COLO668 (cell line): ENCODE data around the gene CHD6.
A peak's percentile ranks its signal among the peaks of the same experiment; 100 is the strongest.

ENCODE experiments used
- DNase-seq: peaks from one replicate; lab custom pipeline; 2025; ENCODE audit not compliant: unreplicated experiment; lab: John Stamatoyannopoulos, UW

CHD6 gene

DNA sequence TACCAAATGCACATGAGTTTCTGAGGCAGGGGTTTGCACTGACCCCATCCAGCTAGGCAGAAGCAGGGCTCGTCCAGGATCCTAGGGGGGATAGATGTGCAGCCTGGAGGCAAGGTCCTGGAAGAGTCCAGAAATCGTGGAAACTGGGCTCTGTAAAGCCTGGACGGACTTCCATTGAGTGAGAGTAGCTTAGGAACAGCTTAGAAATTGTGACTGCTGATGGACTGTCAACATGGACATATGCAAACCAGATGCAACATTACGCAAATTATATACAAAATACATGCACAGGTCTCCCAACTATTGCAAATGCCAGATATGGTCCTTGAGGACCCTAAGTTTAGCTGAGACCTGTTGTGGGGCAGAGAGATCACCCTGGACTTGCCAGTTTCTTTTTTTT, 246.8 kb downstream of the CHD6 start:
- DNase-seq = no peak

DNA sequence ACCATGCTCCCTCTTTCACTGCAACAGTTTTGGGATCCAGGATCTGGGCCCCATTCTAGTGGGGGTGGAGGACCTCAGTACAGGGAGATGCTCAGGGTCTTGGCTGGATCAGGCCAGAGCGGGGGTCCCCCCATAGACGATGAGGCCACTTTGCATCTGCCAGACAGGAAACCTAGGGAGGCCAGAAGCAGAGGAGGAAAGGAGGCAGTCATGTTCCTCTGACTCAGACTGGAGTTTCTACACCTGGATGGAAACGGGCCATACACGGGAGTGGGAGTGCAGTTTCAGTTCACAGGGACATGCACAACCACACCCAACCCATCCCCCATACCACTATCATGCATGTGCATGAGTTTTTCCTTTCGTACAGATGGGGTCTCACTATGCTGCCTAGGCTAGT, 248.0 kb downstream of the CHD6 start:
- no peak for DNase-seq

DNA sequence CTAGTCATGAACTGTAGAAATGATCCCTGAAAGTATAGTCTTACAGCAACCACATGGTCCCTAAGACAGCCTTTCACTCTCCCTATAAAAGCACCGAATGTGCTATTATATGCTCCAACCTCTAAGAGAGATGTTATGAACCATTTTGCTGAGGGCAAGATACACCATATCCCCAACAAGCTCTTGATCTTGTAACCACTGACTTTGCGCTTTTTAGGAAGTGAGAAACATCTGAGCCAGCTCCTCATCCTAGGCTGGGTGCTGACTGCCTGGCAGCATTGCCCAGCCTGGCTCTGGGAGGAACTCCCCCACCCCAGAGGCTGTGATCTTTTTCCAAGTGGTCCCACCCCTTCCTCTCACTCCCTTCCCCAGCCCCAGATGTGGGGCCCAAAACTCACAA, 248.5 kb downstream of the CHD6 start:
- no peak for DNase-seq

DNA sequence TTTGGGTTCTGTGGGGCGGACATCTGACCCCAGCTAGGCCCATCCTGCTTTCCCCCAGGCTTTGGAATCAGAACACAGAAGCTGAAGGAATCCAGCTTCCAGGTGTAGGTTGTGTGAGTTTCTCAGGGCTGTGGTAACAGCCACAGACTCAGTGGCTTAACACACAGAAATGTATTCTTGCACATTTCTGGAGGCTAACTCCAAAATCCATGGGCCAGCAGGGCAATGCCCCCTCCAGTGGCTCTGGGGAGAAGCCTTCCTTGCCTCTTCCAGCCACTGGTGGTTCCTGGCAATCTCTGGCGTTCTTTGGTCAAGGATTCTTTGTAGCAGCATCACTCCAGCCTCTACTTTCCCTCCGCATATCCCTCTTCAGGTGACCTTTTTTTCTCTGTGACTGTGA, 250.2 kb downstream of the CHD6 start:
- no peak for DNase-seq

DNA sequence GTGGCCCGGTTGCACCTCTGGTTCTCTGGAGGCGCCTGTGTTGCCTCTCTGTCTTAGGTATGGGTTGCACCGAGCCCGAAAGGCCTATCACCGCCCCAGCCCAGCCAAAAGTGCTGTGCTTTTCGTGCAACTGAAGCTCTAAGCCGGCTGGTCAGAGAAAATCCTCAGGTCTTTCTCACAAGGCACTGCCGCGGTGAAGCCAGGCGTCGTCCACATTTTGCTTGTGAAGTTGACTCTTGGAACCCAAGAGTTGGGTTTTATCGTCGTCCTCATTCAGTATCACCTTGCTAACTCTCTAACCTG, 250.8 kb downstream of the CHD6 start:
- no peak for DNase-seq

DNA sequence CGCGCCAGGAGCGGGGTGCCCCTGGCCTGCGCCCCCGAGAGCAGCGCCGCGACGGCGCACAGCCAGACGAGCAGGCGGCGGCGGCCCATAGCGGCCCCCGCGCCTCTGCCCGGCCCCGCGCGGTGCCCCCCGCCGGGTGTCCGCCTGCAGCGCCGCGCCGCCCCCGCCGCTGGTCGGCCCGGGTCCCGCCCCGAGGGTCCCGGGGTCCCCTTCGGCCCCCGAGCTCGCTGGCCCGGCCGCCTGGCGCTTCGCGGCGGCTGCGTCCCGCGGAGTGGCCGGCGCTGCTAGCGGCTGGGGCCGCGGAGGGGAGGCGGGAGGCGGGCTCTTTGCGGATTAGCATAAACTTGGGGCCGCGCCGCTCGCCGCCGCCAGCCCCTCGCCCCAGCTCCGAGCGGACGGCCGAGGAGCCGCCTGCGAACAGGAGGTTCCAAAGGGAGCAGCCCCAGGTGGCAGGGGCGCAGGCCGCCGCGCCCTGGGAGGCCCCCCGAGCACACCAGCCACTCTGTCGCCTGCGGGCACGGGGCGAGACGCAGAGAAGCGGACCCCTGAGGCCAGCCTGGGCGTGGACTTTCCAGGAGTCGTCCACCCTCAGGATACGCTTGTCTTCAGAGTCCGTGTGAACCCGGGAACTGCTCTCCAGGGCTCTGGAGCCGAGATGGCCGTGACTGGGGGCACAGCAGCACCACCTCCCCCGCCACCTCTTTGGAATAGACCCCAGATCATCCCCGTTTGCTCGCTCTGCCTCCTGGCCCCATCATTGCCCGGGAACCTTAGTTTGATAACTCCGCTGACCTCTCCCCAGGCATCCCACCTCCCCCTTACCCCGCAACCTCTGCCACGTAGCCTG, 251.4 kb downstream of the CHD6 start, which contains the start of gene EMILIN3:
TSS of gene EMILIN3 (minus strand) at position 273 of the 847 bp plus-strand sequence. CDS start at position 89, 184 bp downstream.
- peak; percentile 42 for DNase-seq

DNA sequence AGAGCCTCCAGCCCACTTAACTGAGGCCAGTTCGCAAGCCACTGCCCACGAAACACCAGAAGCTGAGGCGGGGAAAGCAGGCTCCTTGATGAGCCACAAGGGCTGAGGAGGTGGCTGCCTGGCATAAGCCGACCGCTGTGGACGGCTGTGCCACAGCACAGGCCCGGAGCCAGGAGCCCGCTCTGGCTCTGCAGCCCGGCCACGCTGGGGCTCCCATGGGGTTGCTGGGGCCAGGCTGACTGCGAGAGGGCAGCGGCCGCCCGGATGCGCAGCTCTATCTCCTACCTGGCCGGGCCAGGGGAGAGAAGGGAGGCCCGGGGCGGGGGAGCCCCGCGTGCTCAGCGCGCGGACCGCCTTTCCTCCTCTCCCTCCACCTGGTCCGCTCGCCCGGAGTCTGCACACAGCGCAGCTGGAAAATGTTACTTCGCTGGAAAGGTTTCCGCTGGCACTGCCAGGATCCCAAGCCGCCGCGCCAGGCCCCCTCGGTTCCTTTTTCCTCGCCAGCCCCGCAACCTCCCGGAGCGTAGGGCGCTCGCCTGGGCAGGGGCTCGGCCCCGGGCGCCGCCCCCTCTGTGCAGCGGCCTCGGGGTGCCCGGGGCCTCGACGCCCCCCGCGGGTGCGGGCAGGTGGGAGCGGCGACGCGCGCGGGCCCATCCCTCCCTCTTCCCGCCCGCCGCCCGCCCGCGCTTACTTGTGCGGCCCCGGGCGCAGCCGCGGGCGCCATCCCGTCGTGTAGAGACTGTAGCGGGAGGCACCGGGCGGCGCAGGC, 252.2 kb downstream of the CHD6 start:
- peak; percentile 40 for DNase-seq

DNA sequence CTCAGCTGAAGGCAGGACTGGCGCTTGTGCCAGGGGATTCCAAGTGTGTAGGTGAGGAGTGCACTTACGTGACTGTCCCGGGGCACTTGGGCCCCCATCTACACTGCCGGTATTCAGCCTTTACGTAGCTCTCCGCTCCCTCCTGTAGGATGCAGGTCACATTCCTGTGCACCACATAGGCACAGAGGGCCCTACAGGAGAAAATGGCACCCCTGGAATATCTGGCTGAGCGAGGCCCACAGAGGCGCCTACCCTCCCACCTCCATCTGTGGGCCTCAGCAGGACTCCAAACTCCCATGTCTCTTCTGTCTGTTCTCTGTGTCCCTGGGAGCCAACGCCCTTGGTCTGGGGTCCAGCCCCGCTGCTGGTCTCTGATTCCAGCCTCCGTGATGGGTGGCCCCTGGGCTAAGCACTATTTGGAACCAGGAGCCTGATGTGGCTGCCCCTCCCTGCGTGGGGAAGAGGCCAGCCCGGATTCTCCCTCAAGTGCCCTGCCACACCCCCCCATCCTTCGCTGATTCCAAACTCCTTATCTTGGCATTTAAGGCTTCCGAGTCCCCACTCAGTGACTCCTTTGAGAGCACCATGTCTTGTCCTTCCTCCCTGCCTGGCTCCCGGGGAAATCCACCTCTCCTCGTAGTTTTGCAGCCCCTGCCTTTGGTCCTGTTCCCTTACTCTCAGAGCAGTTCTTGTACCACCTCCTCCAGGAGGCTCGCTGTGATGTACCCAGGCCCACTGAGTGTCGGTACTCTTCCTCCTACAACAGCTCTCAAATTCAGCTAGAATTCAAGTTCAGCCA, 253.0 kb downstream of the CHD6 start:
- no peak for DNase-seq

DNA sequence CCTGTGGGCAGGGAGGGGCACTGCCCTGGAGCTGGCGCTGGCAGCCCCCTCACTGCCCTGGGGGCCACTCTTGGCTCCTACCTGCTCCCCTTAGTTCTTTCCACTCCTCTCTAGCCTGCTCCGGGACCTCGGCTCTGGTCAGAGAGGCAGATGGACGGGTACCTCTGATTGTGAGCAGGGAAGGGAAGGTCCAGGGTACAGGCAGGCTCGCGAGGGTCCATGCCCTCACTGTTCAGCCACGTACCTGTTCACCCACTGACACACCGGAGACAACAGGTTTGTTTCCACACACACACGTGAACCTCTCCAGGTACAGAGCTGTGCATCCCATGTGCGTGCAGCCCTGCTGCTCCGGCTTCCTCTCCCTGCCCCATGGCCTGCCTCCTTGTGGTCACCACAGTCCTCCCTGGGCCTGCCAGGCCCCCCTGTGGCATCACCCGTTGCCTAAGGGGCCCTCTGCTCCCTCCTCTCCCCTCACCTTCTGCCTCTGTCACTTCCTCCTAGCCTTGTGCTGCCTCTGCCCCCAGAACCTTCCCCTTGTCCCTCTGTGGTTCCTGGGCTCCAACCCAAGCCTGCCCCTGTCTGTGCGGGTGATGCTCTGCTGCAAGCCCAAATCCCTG, 253.8 kb downstream of the CHD6 start:
- no peak for DNase-seq

DNA sequence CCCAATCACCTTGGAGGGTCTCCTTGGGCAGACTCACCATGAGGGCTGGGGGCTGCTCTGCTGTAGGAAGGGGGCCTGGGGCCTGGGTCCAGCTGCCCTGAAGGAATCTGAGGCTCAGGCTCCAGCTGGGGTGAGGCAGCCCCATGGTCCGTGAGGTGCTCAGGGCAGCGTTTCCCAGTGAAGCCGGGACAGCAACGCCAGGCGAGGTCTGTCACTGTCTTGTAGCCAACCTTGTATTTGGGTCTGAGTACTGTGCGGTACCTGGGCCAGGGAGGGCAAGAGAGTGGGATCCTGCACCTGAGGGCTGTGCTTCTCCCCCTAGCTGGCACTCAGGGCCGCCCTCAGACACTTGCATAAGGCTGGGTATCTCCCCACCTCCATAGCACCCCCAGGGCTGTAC, 254.6 kb downstream of the CHD6 start:
- no peak for DNase-seq

DNA sequence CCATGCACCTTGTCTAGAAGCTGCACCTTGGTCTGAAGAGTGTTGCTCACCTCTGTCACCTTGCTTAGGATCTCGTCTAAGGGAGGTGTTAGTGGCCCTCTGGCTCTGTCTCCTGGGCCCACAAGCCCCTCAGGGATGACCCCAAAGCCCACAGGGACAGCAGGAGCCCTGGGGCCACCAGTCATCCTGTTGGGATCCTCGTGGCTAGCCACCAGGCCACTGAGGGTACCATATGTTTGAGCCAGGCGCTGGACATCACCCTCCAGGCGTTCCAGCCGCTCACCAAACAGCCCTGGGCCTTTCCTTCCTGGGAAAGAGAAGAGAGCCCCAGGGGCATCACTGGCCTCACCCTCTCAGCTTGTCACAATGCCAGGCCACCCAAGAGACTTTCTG, 255.4 kb downstream of the CHD6 start:
- DNase-seq = no peak

DNA sequence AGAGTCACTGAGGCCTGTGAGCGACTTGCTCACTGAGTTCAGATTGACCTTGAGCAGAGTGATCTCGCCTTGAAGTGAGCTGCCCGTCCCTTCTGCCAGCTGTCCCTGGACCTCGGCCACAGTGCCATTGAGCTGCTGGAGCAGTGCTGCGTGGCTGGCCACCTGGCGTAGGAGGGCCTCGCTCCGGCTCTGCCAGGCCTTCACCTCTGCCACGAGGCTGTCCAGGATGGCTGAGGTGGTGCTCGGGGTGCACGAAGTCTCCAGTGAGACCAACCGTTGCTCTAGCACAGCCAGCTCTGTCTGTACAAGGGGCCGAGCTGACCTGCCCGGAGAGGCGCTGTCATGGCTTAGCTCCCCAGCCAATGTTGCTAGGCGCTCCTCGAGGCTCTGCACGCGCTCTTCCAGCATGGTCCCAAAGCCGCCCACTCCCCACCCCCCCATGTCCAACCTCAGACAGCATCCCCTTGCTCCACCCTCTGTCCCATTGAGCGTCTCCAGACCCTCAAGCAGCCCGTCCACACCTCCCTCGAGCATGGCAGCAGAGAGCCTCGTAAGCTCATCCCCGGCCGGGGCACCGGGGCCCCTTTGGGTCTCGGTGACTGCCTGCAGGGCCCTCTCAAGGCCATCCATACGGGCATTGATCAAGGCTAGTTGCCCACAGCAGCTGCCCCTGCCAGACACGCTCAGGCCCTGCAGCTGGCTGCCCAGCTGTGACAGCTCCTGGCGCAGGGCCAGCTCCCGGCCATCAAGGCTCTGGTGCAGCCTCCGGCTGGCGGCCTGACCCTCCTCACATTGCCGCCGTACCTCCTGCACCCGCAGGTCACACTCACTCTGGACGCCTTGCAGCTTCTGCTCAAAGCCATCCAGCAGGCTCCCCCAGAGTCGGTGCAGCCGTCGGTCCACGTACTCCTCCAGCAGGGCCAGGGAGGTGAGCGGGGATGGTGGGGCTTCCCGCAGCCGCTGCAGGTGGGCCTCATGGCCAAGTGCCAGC, 256.1 kb downstream of the CHD6 start:
- DNase-seq = peak; percentile 90

DNA sequence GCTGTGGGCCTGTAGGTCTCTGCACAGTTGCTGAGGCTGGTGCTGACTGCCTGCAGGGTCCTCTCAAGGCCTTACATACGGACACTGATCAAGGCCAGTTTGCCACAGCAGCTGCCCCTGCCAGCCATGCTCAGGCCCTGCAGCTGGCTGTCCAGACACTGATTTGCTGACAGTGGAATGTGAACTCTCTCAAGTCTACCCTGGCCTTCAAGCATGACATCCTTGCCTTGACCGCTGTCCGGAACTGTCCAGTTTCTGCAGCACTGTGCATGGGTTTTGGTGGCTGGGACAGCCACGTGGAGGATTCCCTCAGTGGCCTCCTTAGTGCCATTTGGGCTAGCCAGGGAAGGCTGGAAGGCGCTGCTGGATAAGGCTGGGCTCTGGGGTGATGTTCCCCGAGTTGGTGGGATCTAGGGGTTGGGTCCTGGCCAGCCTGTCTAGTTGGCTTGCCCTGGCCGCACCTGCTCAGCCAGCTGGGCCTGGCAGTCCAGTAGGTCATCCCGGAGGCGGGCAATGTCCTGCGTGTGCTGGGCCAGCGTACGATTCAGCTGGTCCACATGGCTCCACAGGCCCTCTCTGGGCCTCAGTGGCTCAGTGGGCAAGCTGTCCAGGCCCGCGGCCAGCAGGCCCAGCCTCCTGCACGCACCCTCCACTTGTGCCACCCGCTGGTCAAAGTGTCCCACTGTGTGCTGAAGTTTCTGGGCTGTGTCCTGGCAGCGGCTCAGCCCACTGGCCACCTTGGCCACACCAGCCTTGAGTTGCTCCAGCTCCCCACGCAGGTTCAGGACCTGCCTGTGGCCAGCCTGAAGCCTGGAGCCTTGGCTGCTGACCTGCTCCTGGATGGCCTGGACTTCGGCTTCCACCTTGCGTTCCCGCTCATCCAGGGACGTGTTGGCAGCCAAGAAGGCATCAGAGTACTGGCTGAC, 257.1 kb downstream of the CHD6 start:
- DNase-seq = no peak

DNA sequence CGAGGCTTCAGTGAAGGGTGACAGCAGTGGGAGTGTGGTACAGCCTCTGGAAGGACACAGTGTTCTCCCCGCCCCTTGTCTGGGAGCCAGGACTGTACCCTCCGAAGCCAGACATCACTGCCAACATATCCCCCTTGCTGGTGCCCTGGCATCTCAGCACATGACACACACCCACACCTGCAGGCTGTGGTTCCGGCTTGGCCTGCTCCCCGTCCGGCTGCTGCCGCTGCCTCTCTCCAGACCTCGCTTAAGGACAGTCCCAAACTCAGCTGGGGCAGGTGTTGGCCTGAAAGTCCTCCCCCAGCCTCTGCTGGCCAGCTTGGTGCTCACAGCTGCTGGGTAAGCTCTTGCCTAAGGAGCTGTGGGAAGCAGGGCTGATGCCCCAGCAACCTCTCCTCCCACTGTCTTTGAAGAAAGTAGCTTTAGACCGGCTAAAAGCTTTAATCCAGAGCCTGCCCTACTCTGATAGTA, 258.6 kb downstream of the CHD6 start:
- DNase-seq = no peak

DNA sequence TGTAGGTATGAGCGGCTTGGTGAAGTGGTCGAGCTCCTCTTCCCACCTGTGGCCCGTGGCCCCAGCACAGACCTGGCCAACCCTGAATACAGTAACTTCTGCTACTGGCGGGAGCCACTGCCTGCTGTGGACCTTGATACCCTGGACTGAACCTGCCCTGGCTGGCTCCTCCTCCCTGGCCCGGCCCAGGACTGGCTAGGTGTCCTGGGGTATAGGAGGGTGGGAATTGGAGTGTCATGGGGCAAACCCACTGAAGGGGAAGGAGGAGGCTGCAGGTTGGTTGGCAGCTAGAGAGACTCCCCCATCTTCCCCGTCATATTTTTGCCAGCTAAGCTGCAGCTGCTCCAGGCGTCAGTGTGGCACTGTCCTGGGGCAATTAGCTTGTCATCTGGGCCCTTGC, 259.5 kb downstream of the CHD6 start:
- no peak for DNase-seq

DNA sequence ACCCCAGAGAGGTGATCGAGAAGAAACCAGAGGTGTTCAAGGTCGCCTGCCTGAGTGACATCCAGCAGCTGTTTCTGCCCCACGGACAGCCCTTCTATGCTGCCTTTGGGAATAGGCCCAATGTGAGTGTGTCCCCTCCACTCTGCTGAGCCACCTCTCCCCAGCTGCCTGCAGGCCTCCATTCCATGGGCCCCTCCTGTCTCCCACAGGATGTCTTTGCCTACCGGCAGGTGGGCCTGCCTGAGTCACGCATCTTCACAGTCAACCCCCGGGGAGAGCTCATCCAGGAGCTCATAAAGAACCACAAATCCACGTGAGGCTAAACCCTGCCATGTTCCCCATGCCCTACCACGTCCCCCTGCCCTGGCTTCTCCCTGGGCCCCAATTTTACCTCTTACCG, 259.9 kb downstream of the CHD6 start:
- DNase-seq = no peak

DNA sequence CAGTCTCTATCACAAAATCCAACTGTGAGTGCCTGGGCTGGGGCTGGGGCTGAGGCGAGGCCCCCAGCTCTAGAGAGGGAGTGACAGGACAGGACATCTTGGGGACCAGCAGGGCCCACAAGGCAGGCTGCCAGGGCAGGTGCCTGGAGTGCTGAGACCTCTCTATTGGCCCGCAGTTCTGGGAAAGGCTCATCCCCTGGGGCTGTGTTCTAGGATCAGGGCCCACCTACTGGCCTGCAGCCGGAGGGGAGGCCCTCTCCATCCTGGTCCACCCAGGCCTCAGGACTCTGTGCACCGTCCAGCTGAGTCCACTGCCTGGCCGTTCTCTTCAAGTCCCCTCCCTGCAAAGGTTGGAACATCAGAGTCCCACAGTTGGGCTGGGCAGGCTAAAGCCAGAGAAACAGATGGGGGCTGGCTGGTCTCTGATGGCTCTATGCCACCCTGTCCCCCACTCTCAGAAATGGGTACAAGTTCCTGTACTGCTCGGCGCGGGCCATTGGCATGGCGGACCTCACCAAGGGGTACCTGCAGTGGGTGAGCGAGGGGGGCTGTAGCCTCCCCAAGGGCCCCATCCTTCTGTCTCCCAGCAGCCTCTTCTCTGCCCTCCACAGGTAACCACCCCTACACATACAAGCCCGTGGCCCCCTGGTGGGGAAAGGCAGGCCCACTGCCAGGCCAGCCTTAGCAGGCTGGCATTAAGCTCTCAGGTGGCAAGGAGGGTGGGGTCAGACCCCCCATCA, 260.6 kb downstream of the CHD6 start:
- DNase-seq = no peak

DNA sequence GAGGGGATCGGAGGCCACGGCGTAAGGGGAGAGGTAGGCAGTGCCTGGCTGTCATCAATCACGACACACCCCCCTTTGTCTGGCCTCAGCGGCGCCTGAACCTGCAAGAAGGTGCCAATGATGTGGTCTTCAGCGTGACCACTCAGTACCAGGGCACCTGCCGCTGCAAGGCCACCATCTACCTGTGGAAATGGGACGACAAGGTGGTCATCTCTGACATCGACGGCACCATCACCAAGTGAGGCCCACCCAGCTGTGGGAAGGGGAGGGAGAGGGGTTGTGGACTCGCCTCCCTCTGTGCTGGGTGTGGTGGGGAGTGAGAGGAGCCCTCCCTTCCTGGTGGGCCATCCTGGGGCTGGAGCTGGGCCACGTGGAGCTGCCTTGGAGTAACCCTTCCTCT, 261.2 kb downstream of the CHD6 start:
- DNase-seq = no peak
